GM18867 (cell line): ENCODE data around the gene TRAM2.

Source experiments
- ATAC-seq: cut with Tn5 transposase; IDR thresholded peaks from one replicate; pipeline ENCODE4 v1.9.1; 2021; ENCODE audit warnings: mild to moderate bottlenecking, moderate library complexity; ENCODE audit not compliant: unreplicated experiment

TRAM2 gene

GRCh38 chr6:52595000-52595795 lies 18.3 kb upstream of the TRAM2 start:
- ATAC-seq, result peak; percentile 55

GRCh38 chr6:52594221-52594620 lies 17.4 kb upstream of the TRAM2 start:
- ATAC-seq, result no peak

- ATAC-seq, result no peak
These were observed 15.0 kb upstream of the TRAM2 start for GRCh38 chr6:52591832-52592231.

DNA sequence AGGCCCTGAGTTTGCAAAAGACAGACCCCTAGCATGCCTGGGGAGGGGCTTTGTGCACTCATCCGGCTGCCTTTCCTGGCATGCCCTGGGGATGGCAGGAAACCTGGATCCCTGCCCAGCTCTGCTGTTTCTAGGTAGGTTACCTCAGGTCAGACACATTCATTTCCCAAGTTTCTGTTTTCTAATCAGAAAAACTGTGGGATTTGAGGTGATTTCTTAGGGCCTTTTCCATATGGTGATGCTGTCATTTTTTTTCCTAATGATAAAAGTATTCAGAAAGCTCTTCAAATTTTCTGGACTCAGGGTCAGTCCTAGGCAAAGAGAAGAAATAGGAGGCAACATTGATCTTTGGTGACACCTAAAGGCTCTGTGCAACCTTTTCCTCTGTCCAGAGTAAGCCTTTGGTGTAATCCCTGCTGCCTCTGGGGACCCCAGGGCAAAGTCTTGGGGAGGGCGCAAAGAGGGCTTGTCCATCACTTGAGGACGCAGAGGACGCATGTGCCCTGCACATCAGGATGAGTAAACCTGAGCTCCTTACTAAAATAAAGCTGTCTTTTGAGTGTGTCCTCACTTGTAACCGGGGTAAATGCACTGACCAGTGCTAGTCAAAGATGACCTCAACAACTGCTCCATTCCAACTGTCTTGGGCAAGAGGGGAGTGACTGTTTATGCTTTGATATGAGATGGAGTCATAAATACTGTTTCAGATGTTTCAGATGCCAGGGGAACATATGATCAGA lies 13.5 kb upstream of the TRAM2 start:
- no peak for ATAC-seq

- ATAC-seq, result no peak
These were observed 11.8 kb upstream of the TRAM2 start for GRCh38 chr6:52588710-52589091.

DNA sequence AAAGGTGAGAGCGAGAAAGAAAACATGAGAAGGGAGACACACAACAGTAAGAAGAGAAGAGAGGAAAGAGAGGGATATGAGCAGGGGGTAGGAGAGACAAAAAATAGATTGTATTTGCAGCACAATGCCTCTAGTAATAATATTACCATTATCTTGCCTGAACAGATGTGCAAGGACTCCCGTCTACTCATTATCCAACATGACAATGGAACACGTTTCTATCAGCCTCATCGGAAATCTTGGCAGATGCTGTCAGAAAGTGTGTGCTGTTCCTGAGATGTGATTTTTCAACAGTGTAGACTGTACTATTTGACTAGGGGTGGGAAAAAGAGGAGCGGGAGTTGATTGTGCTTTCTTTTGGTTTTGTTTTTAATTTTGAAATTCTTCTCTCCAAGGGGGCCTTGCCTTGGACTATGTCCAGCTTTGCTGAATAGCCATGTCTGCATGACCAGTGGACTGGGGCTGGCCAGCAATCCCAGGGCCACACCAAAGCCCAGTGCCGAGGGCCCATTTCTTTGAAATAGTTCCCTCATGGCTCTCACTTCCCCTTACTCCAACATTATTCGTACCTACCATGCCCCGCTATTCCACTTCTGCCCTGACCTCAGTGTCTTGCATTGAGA lies 11.3 kb upstream of the TRAM2 start:
- no peak for ATAC-seq

DNA sequence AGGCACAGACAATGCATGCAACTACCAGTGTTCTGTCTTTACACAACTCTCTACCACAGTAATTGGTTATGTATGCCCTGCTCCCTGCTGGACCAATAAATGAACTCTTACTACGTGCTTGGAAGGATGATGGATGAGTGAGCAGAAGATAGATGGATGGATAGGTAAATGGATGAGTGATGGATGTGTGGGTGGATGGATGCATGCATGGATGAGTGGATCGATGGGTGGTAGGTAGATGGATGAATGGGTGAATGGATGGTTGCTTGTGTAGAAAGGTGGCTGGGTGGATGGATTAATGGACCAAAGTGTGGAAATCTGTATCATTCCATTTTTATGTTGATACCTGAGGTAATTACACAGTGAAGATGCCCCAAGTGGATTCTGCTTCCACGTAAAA lies 10.1 kb upstream of the TRAM2 start:
- ATAC-seq, result no peak

- ATAC-seq, result no peak
These were observed 7.3 kb upstream of the TRAM2 start for GRCh38 chr6:52584203-52584602.

GRCh38 chr6:52582996-52583395 lies 6.1 kb upstream of the TRAM2 start:
- ATAC-seq, result no peak

DNA sequence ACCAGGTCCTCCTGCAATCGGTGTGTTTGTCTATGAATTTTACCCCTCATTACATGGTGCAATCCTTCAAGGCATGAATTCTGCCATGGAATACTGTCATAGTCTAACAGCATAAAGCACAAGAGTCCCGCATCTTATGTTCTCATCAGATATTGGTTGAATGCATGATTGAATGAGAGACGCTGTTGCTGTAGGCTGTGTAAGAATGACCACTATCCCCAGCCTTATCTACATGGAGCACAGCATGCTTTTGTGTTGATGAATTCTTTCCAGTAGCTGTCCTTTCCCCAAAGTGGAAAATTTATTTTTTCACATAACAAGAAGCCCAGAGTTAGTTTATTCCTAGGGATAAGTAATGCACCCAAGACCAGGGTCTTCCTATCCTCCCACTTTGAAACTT lies 5.6 kb upstream of the TRAM2 start:
- no peak for ATAC-seq

DNA sequence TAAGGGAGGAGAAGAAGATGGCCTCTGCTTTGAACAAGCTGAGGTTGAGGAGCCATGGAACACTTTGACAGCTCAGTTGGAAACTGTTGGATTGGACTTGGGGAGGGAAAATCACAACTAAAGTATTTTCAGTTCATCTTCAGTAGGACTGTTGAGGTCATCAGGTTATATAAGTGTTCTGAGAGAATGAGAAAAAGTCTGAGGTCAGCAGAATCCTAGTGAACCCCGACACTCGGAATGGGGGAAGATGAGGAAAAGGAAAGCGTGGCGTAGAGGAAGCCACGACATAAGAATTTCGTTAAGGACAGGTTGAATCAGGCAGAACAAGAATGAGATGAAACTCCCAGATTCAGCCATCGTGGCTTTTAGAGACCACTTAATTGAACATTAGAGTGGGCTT lies 4.0 kb upstream of the TRAM2 start:
- no peak for ATAC-seq

- ATAC-seq, result no peak
These were observed 2.3 kb upstream of the TRAM2 start for GRCh38 chr6:52579006-52579660.

GRCh38 chr6:52577778-52578463 lies 1.1 kb upstream of the TRAM2 start:
- ATAC-seq, result no peak

DNA sequence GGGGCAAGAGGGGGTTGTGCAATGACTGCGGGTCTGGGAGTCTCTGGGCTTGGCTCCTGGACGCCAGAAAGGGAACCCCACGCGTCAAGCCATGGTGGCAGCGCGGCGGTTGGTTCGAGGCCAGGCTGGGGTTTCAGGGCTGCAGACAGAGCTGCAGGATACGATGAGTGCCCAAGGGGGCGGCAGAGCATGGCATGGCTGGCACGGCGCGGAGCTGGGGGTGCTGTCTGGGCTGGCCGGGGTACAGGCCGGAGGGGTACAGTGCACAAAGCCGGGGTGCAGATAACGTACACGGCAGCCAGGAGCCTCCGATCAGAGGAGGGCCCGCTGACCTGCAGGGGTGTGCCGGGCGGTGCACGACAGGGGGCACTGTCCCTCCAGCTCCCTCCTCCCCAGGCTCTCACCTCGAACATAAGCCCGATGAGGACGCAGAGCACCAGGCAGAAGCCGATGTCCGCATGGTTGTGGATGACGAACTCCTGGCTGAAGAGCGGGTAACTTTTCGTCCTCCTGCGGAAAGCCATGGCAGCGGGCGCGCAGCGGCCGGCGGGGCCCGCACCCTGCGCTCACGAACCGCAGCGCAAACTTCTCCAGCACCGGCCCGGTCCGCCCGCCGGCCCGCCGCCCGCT lies 353 bp downstream of the TRAM2 start:
- ATAC-seq, result peak; percentile 61

GRCh38 chr6:52576054-52576391 lies 837 bp downstream of the TRAM2 start:
- no peak for ATAC-seq

GRCh38 chr6:52575502-52575892 lies 1.4 kb downstream of the TRAM2 start:
- ATAC-seq, result no peak

GRCh38 chr6:52574709-52575501 lies 2.0 kb downstream of the TRAM2 start:
- ATAC-seq, result peak; percentile 50

- ATAC-seq, result no peak
These were observed 3.6 kb downstream of the TRAM2 start for GRCh38 chr6:52573295-52573694.

DNA sequence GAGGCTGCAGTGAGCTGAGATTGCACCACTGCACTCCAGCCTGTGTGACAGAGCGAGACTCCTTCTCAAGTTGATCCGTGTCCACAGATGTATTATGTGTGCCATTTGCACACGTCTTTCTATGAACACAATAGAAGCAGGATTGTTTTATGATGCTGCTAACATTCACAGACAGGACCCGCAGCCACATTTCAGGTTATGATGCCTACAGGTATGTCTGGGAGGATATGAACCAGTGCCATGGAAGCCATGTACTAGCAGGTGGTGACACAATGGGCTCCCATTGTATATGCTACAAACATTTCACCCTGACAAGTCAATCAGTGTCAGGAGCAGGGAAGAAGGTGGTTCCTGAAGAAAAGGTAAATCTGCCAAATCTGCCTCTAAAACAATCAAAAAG lies 4.3 kb downstream of the TRAM2 start:
- ATAC-seq, result no peak
